ENCODE data around the gene DLGAP5.

Gene DLGAP5

DNA sequence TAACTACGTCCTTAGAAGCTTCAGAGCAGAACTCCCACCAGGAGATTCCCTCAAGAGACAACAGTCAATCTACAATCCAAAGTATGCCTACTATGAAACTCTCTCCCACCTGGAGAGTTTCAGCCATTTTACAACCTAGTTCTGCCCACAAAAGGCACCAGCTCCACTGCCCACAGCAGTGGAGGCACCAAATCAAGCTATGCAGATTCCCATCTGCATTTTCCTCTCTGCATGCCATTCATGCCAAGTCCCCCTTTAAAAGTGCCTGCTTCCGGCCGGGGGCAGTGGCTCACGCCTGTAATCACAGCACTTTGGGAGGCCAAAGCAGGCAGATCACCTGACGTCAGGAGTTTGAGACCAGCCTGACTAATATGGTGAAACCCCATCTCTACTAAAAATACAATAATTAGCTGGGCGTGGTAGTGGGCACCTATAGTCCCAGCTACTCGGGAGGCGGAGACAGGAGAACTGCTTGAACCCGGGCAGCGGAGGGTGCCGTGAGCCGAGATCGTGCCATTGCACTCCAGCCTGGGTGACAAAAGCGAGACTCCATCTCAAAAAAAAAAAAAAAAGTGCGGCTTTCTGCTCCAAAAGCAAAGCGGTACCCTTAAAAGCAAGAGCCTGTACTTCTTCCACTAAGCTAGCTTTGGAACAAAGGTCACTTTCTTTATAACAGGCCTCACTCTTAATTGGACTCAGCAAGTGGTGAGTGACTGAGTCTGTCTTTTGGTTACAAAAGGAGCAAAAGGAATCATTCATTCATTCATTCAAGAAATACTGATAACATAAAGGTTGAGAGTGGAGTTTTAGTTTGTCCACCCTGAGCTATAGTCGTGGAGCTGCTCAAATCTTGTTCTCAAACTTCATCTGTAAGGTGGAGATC is 10.1 kb upstream of the DLGAP5 start:
- Histone ChIP-seq H4K20me1 (ENCODE audit: control insufficient read depth, insufficient read depth, low read depth, low read length) (no peaks in the 10 kb centered on the region), H3K36me3 (ENCODE audit: control insufficient read depth, low read length) (no peaks in the 10 kb centered on the region), H3F3A (ENCODE audit: control insufficient read depth, insufficient read depth) (no peaks in the 10 kb centered on the region), H3K27ac (ENCODE audit: low read depth, low read length) (no peak overlapping the region), H3K27me3 (ENCODE audit: control insufficient read depth, low read length) (peaks cover 16% of the 10 kb centered on the region), H3K9me3 (ENCODE audit: control insufficient read depth, insufficient read depth, low read length) (no peaks in the 10 kb centered on the region), H3K4me2 (ENCODE audit: low read length) (no peak overlapping the region), H3K79me2 (ENCODE audit: control insufficient read depth, low read length) (no peaks in the 10 kb centered on the region), H3K4me1 (ENCODE audit: control insufficient read depth, low read length) (no peaks in the 10 kb centered on the region), H3K4me3 (ENCODE audit: low read length) (no peak overlapping the region), H3K9me2 (replicated peaks; ENCODE audit: control insufficient read depth, low read length) (no peaks in the 10 kb centered on the region)
- TF ChIP-seq, protein P1, sequence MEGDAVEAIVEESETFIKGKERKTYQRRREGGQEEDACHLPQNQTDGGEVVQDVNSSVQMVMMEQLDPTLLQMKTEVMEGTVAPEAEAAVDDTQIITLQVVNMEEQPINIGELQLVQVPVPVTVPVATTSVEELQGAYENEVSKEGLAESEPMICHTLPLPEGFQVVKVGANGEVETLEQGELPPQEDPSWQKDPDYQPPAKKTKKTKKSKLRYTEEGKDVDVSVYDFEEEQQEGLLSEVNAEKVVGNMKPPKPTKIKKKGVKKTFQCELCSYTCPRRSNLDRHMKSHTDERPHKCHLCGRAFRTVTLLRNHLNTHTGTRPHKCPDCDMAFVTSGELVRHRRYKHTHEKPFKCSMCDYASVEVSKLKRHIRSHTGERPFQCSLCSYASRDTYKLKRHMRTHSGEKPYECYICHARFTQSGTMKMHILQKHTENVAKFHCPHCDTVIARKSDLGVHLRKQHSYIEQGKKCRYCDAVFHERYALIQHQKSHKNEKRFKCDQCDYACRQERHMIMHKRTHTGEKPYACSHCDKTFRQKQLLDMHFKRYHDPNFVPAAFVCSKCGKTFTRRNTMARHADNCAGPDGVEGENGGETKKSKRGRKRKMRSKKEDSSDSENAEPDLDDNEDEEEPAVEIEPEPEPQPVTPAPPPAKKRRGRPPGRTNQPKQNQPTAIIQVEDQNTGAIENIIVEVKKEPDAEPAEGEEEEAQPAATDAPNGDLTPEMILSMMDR (IDR thresholded peaks at IDR 0.05; ENCODE audit: low read depth, low read length, poor library complexity, severe bottlenecking) = no peak
- no peak for TF ChIP-seq EZH2phosphoT487 (IDR thresholded peaks at IDR 0.05; ENCODE audit: borderline replicate concordance, low read length)

DNA sequence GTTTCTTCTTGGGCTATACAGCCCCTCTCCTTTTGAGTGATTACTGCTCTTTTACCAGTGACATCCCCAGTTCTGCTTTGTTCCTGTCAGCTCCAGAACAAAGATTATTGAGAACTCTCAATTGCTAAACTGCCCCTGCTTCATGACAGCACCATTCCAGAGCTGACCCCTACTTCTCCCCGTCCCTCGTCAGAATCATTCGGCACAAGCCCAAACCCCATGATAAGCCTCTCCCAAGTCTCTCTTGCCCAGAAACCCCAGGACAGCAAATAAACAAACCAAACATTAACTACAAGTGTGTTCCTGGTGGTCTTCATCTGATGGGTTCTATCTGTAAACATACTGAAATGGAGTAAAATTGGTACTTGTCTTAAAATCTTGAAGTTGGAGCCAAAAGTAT is 9.3 kb upstream of the DLGAP5 start:
- TF ChIP-seq, protein P1 (IDR thresholded peaks at IDR 0.05; ENCODE audit: low read depth, low read length, poor library complexity, severe bottlenecking) = no peak
- no peak for TF ChIP-seq EZH2phosphoT487 (IDR thresholded peaks at IDR 0.05; ENCODE audit: borderline replicate concordance, low read length)
- Histone ChIP-seq H3K9me2 (replicated peaks; ENCODE audit: control insufficient read depth, low read length) (no peaks in the 10 kb centered on the region), H3K4me3 (ENCODE audit: low read length) (no peak overlapping the region), H3K4me2 (ENCODE audit: low read length) (no peak overlapping the region), H3K79me2 (ENCODE audit: control insufficient read depth, low read length) (no peaks in the 10 kb centered on the region), H3K27me3 (ENCODE audit: control insufficient read depth, low read length) (peaks cover 16% of the 10 kb centered on the region), H3K36me3 (ENCODE audit: control insufficient read depth, low read length) (no peaks in the 10 kb centered on the region), H3K27ac (ENCODE audit: low read depth, low read length) (no peak overlapping the region), H3K9me3 (ENCODE audit: control insufficient read depth, insufficient read depth, low read length) (no peaks in the 10 kb centered on the region), H4K20me1 (ENCODE audit: control insufficient read depth, insufficient read depth, low read depth, low read length) (no peaks in the 10 kb centered on the region), H3F3A (ENCODE audit: control insufficient read depth, insufficient read depth) (no peaks in the 10 kb centered on the region), H3K4me1 (ENCODE audit: control insufficient read depth, low read length) (no peaks in the 10 kb centered on the region)

DNA sequence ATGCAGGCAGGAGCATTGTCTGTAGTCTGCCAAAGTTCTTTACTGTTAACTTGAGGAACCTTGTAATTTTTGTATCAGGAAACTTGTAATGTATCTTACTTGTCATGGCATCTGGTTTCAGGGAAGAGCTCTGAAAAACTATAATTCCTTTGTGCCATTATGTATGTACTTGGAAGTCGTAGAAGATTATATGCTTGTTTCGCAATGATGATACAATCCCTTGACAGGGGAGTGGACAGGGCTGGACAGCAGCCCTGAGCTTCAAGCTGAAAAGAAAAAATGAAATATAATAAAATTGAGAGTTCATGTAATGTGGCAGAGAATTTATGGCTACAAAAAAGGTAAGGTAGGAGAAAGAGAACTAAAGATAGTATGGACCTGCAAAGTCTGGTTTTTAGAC is 7.4 kb upstream of the DLGAP5 start:
- no peaks in the 10 kb centered on the region for H3K36me3 ChIP-seq (ENCODE audit: control insufficient read depth, low read length)
- no peaks in the 10 kb centered on the region for H3K79me2 ChIP-seq (ENCODE audit: control insufficient read depth, low read length)
- H3K27me3 ChIP-seq (ENCODE audit: control insufficient read depth, low read length) = peaks cover 13% of the 10 kb centered on the region
- H3K4me2 ChIP-seq (ENCODE audit: low read length) = no peak overlapping the region
- H3K9me2 ChIP-seq (replicated peaks; ENCODE audit: control insufficient read depth, low read length) = no peaks in the 10 kb centered on the region
- no peak for TF ChIP-seq EZH2phosphoT487 (IDR thresholded peaks at IDR 0.05; ENCODE audit: borderline replicate concordance, low read length)
- TF ChIP-seq, protein P1 (IDR thresholded peaks at IDR 0.05; ENCODE audit: low read depth, low read length, poor library complexity, severe bottlenecking) = no peak
- no peaks in the 10 kb centered on the region for H3F3A ChIP-seq (ENCODE audit: control insufficient read depth, insufficient read depth)
- no peaks in the 10 kb centered on the region for H3K4me1 ChIP-seq (ENCODE audit: control insufficient read depth, low read length)
- H4K20me1 ChIP-seq (ENCODE audit: control insufficient read depth, insufficient read depth, low read depth, low read length) = no peaks in the 10 kb centered on the region
- no peak overlapping the region for H3K27ac ChIP-seq (ENCODE audit: low read depth, low read length)
- H3K4me3 ChIP-seq (ENCODE audit: low read length) = no peak overlapping the region
- H3K9me3 ChIP-seq (ENCODE audit: control insufficient read depth, insufficient read depth, low read length) = no peaks in the 10 kb centered on the region
